ENCODE results near the gene KDM4B.

GRCh38 chr19:5080809-5081208 lies 111.9 kb downstream of the KDM4B start:
- TF ChIP-seq CTCF (IDR thresholded peaks at IDR 0.05) (no peak), POLR2A (IDR thresholded peaks at IDR 0.05) (no peak)

Data from uterus (tissue), 2 donors.